Measurements from ENCODE around the gene HOXD11.

DNA sequence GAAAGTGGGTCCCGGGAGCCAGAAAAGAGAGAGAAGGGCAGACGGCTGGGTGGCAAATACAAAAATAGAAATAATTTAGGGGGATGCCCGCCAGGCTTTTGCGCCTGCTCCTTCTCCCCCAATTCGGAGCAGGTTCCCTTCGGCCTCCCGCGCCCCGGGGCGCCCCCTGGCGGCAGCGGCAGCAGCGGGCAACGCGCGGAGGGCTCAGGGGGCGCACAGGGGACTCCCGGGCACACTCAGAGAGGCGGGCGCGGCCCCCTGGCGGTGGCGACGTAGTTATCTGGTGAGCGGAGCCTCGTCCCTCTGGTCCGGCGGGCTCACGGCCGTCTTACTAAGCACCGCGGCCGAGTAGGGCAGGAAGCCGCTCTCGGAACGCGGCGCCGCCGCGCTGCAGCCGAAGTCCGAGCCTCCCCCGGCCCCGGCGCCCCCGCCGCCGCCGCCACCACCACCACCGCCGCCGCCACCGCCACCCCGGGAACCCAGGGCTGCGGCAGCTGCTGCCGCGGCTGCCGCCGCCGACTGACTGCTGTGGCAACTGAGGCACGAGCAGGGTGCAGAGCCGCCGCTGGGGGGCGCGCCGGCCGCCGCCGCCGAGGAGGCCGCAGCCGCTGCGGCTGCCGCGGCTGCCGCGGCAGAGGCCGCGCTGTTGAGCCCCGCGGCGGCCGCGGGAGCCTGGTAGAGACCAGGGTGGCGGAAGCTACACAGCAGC lies 27.1 kb upstream of the HOXD11 start:
- TF ChIP-seq, protein P1, sequence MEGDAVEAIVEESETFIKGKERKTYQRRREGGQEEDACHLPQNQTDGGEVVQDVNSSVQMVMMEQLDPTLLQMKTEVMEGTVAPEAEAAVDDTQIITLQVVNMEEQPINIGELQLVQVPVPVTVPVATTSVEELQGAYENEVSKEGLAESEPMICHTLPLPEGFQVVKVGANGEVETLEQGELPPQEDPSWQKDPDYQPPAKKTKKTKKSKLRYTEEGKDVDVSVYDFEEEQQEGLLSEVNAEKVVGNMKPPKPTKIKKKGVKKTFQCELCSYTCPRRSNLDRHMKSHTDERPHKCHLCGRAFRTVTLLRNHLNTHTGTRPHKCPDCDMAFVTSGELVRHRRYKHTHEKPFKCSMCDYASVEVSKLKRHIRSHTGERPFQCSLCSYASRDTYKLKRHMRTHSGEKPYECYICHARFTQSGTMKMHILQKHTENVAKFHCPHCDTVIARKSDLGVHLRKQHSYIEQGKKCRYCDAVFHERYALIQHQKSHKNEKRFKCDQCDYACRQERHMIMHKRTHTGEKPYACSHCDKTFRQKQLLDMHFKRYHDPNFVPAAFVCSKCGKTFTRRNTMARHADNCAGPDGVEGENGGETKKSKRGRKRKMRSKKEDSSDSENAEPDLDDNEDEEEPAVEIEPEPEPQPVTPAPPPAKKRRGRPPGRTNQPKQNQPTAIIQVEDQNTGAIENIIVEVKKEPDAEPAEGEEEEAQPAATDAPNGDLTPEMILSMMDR (IDR thresholded peaks at IDR 0.05), result peak in 3 of 7 experiments; percentile 13 to 29 (median 27)
- TF ChIP-seq POLR2A (IDR thresholded peaks at IDR 0.05), result no peak

Measured in stomach (tissue), 4 donors.